ENCODE measurements around the gene ADAMTS14.

DNA sequence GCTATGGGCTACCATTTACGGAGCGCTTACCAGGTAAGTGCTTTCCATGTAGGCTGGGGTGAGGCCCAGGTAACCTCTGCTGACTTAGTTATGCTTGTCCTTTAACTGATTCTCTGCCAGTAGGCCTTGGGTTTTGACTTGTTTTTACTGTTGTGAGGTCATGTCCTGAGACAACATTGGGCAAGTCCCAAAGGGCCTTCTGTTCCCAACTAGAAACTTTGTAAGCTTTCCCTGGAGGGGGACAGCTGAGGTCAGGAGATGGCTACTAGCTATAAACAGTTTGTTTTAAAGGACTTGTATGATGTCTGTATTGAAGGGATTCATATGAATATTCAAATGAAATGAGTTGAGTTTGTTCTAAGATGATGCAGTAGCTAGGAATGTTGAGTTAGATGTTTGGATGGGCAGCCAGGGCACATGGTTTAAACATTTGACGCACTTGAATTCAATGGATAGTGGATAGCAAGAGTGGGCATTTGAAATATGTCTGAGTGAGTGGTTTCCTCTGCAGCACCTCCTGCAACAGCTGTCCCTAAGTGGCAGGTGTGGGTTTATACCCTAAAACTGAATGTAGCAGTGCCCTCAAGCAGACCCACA is 133.4 kb downstream of the ADAMTS14 start:
- TF ChIP-seq, protein P1, sequence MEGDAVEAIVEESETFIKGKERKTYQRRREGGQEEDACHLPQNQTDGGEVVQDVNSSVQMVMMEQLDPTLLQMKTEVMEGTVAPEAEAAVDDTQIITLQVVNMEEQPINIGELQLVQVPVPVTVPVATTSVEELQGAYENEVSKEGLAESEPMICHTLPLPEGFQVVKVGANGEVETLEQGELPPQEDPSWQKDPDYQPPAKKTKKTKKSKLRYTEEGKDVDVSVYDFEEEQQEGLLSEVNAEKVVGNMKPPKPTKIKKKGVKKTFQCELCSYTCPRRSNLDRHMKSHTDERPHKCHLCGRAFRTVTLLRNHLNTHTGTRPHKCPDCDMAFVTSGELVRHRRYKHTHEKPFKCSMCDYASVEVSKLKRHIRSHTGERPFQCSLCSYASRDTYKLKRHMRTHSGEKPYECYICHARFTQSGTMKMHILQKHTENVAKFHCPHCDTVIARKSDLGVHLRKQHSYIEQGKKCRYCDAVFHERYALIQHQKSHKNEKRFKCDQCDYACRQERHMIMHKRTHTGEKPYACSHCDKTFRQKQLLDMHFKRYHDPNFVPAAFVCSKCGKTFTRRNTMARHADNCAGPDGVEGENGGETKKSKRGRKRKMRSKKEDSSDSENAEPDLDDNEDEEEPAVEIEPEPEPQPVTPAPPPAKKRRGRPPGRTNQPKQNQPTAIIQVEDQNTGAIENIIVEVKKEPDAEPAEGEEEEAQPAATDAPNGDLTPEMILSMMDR (conservative IDR thresholded peaks at IDR 0.05 in 1 of 2, IDR thresholded peaks at IDR 0.05 in 1 of 2; ENCODE audit: extremely low read depth in 1 of 2, insufficient read depth in 1 of 2, low read depth in 1 of 2, low read length in 2 of 2) = no peak
- TF ChIP-seq EZH2 (IDR thresholded peaks at IDR 0.05; ENCODE audit: borderline replicate concordance, low read length) = no peak

Data from mammary epithelial cell (primary cell).